ENCODE measurements around the gene CNNM2.
A peak's percentile ranks its signal among the peaks of the same experiment; 100 is the strongest.
"Not testable (repeated sequence)": the region's sequence is repeated elsewhere in the genome, so short reads cannot be mapped to it uniquely, and the experiment has no call there.

Gene CNNM2

DNA sequence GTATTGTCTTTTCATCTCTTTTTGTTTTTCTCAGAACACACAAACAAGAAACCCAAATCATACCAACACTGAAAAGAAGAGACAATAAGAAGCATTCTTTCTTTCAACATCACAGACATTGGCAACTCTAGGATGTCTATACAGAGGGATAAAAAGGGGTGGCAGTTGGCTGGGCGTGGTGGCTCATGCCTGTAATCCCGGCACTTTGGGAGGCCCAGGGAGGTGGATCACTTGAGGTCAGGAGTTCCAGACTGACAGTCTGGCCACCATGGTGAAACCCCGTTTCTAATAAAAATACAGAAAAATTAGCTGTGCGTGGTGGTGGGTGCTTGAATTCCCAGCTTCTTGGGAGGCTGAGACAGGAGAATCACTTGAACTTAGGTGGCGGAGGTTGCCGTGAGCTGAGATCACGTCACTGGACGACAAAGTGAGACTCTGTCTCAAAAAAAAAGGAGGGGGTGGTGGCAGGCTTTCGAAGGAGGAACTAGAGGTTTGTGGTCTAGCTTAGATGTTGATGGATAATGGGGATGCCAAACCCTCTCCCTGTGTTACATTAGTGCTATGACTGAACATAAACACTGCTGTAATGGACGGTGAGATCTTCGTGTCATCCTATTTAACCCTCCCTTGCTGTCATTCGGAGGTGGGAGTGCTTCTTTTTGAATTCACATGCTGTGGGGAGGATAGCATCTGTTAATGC lies 9.4 kb downstream of the CNNM2 start:
- DNase-seq = peak in 1 of 2 donors; percentile 73

GRCh38 chr10:102928442-102928841 lies 10.3 kb downstream of the CNNM2 start:
- not testable (repeated sequence) for DNase-seq

- no peak for DNase-seq
Observed at GRCh38 chr10:102930720-102931119, 12.6 kb downstream of the CNNM2 start.

DNA sequence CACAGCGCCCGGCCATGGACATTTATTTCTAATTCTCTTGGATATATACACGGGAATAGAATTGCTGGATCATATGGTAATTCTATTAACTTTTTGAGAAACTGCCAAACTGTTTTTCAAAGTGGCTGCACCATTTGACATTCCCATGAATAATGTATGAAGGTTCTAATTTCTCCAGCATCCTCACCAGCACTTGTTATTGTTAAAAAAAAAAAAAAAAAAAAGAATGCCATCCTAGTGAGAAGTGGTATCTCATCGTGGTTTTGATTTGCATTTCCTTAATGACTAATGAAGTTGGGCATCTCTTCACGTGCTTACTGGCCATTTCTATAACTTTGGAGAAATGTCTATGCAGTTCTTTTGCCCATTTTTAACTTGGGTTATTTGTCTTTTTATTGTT lies 13.5 kb downstream of the CNNM2 start:
- DNase-seq = no peak

DNA sequence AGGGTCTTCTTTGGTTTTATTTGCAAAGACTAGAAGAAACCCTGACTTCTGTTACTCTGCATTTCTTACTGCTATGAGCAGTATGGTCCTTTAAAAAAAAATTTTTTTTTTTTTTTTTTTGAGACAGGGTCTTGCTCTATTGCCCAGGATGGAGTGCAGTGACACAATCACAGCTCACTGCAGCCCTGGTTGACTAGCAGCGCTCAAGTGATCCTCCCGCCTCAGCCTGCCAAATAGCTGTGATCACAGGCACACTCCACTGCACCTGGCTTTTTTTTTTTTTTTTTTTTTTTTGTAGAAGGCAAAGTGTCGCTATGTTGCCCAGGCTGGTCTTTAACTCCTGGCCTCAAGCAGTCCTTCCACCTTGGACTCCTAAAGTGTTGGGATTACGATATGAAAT lies 17.4 kb downstream of the CNNM2 start:
- DNase-seq = no peak

GRCh38 chr10:102935939-102936605 lies 18.0 kb downstream of the CNNM2 start:
- DNase-seq = no peak

GRCh38 chr10:102941401-102941800 lies 23.3 kb downstream of the CNNM2 start:
- no peak for DNase-seq

GRCh38 chr10:102945449-102945848 lies 27.4 kb downstream of the CNNM2 start:
- no peak for DNase-seq

GRCh38 chr10:102945962-102946361 lies 27.9 kb downstream of the CNNM2 start:
- DNase-seq = no peak

DNA sequence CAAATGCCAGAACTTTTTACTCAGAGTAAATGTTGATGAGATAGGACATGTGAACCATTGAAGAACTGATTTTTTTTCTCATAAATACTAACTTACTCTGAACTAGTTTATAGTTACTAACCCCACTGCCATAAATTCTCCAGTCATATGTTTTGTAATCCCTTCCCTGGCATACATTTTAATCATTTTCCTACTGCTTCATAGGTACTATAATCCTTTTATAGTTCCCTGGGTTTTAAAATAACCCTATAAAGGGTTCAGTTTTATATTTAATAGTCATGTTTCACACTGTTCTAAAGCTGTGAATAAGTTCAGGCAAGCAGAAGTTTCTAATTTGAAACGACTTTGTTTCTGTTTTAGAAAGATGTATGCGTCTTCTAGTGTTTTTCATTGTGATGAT lies 28.9 kb downstream of the CNNM2 start:
- DNase-seq = no peak

DNA sequence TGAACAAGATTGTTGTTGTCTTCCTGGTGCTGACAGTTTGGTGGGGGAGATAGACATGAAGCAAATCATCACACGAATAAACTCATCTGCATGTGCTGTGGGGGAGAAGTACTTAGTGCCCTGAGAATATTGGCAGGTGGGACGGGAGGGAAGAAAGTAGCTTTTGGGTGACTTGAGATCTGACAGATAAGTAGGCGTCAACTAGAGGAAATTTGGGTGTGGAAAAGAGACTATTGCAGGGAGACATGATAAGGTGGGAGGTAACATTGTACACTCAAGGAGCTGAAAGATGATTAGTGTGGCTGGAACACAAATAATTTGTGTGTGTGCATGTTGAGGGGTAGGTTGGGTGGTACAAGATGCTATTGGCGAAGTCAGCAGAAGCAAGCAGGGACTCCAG lies 30.1 kb downstream of the CNNM2 start:
- DNase-seq = no peak

DNA sequence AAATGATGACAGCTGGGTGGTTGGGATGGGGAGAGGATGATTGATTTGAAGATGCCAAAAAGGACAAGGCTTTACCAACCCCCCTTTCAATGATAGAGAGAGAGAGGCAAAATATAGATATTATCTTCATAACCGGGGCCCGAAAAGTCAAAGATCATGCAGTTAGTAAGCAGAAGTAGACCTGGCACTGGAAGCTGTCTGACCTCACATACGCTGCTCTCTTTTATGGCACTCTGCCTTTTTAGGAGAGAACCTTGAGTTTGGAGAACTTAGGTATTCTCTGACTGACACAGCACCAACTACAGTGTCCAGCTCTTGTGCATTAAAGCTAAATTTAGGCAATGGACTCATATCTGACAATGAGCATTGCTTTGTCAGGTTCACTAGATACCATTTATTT lies 30.7 kb downstream of the CNNM2 start:
- no peak for DNase-seq

DNA sequence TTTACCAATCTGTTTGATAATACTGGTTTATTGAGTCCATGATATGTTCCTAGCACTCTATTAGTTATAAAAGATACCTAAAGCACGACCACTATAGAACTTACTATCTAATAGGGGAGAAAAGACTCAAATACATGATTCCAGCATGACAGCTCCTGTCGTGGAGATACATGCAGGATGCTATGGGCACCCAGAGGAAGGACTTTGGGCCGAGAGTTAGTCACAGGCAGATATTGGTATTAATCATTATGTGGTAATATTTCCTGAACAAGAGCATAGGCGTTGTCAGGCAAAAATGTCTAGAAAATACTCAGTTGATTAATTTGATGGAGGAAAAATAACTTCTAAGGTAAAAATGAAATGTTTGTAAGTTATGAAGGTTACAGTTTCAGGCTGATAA lies 31.8 kb downstream of the CNNM2 start:
- no peak for DNase-seq

DNA sequence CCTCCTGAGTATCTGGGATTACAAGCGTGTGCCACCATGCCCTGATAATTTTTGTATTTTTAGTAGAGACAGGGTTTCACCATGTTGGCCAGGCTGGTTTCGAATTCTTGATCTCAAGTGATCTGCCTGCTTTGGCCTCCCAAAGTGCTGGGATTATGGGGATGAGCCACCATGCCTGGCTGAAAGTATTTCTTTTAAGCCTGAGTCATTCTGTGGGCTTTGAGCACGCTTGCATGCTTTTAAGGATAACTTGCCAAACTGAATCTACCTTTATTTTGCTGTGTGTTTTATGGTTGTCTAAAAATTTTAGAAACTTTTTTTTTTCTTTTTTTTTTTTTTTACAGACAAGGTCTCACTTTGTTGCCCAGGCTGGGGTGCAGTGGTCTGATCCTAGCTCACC lies 33.2 kb downstream of the CNNM2 start:
- DNase-seq = no peak

DNA sequence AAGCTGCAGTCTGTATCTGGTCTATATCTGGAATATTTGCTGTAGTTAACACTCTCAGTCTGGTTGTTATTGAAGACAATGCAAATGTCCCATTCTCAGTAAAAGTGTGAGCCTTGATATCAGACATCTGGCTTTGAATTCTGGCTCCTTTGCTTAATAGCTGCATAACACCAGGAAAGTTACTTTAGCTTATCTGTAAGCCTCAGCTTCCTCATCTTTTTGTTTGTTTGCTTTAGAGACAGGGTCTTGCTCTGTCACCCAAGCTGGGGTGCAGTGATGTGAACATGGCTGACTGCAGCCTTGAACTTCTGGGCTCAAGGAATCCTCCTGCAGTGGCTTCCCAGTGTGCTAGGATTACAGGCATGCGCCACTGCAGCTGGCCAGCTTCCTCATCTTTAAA lies 41.3 kb downstream of the CNNM2 start:
- DNase-seq = no peak

- no peak for DNase-seq
Observed at GRCh38 chr10:102960157-102960556, 42.1 kb downstream of the CNNM2 start.

DNA sequence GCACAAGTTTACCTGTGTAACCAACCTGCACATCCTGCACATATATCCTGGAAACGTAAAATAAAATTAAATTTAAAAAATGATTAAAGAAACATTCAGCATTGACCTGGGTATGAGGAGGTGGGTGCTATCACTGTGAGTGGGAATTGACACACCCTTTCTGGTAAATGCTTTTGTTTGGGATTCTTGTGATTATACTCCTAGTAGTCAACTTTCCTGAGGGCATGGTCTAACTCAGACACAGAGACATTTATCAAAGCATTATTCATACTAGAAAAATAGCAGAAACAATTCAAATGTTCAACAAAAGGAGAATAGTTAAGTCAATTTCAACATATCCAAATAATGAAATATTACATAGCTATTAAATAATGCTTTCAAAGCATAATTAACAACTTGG lies 44.2 kb downstream of the CNNM2 start:
- DNase-seq = no peak

- DNase-seq = no peak
Observed at GRCh38 chr10:102962951-102963755, 45.1 kb downstream of the CNNM2 start.

DNA sequence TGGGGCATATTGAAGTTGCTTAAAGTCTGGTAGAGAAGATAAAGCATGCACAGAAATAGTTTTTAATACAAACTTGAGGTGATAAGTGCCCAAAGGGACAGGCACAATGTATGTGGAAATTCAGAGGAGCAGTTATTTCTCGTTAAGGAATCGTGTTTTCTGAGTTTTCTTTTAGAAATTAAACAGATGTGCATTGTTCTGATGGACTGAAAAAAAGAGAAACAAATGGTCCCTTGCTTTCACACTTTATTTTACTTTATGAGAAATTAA lies 45.6 kb downstream of the CNNM2 start:
- no peak for DNase-seq

DNA sequence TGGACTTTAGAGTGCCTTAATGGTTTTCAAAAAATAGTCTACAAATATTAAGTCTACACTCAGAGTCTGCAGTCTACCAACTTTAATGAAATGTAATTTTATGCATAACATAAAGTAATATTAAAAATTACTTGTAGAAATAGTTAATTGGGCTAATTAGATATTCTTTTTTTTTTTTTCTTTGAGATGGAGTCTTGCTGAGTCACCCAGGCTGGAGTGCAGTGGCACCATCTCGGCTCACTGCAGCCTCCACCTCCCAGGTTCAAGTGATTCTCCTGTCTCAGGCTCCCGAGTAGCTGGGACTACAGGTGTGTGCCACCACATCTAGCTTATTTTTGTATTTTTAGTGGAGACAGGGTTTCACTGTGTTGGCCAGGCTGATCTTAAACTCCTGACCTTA lies 46.0 kb downstream of the CNNM2 start:
- DNase-seq = not testable (repeated sequence)

DNA sequence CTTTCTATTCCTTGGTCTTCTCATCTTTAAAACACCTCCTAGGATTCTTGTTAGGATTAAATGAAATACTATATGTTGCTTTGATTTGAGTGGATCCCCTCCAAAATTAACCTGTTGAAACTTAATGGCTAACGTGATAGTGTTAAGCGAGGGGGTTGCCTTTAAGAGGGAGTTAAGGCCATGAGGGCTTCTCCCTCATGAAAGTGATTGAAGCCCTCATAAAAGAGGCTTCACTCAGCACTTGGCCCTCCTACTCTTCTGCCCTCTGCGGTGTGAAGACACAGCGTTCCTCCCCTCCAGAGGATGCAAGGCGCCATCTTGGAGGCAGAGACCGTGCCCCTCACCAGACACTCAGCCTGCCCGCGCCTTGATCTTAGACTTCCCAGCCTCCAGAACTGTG lies 46.6 kb downstream of the CNNM2 start:
- no peak for DNase-seq

DNA sequence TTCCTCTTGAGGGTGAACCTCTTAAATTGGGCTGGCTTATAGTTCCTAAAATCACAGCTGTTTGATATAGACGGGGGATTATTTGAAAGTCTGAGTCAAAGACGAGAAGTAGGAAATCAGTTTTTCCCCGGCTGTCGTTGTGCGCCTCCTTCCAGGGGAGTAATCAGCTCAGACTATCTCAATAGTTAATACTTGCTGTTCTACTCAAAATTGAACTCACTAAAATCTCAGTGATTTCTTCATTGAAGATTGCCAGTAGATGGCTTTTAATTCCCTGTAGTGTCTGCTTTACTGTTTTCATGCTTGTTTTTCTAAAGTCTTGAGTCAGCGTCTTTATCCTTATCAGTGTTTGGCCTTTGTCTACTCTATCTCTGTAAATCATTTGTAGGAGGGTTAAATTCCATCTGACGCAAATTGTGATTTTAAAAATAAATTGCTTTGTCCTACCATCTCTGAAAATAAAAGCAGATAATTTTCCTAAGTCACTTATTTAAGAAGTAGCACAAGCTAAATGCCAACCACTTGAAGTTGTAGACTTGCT lies 47.3 kb downstream of the CNNM2 start:
- DNase-seq = no peak

GRCh38 chr10:102967123-102967522 lies 49.0 kb downstream of the CNNM2 start:
- DNase-seq = no peak
